GM12865 (cell line): Measurements from ENCODE around the gene CARMIL1.

Source experiments
- DNase-seq: peaks from one replicate; pipeline ENCODE4 v3.0.0; 2010; ENCODE audit warnings: low read depth
- H3K4me3 ChIP-seq: 2 replicates; pipeline ENCODE4 v1.5.1; 2011; ENCODE audit warnings: mild to moderate bottlenecking, low read depth, low read length, control low read depth
- CTCF ChIP-seq: IDR thresholded peaks from 2 replicates; pipeline ENCODE4 v1.5.1; 2011; ENCODE audit warnings: low read length, control low read depth, low read depth, inconsistent platforms; ENCODE audit not compliant: insufficient read depth; ENCODE audit errors: missing control alignments

CARMIL1 gene

GRCh38 chr6:25392372-25392771, 113.2 kb downstream of the CARMIL1 start:
- DNase-seq: no peak
- no peak for TF ChIP-seq CTCF

GRCh38 chr6:25395731-25396130, 116.6 kb downstream of the CARMIL1 start:
- no peak for TF ChIP-seq CTCF
- DNase-seq: no peak
- H3K4me3 ChIP-seq: no peak overlapping the region

More at GRCh38 chr6:25392372-25392771, 113.2 kb downstream of the CARMIL1 start:
- H3K4me3 ChIP-seq: no peak overlapping the region

GRCh38 chr6:25397406-25397805, 118.2 kb downstream of the CARMIL1 start:
- no peak for TF ChIP-seq CTCF
- no peak overlapping the region for H3K4me3 ChIP-seq
- DNase-seq: no peak

GRCh38 chr6:25399885-25400284, 120.7 kb downstream of the CARMIL1 start:
- H3K4me3 ChIP-seq: no peak overlapping the region
- no peak for DNase-seq
- no peak for TF ChIP-seq CTCF

- TF ChIP-seq CTCF: no peak
- no peak for DNase-seq
- H3K4me3 ChIP-seq: no peak overlapping the region
Observed at GRCh38 chr6:25401711-25402110, 122.5 kb downstream of the CARMIL1 start.

- no peak overlapping the region for H3K4me3 ChIP-seq
- TF ChIP-seq CTCF: no peak
- DNase-seq: no peak
Observed at GRCh38 chr6:25402125-25402524, 123.0 kb downstream of the CARMIL1 start.

GRCh38 chr6:25403150-25403549, 124.0 kb downstream of the CARMIL1 start:
- DNase-seq: peak; percentile 63
- H3K4me3 ChIP-seq: no peak overlapping the region
- no peak for TF ChIP-seq CTCF
